ENCODE data around the gene UBE2D1.

UBE2D1 gene

DNA sequence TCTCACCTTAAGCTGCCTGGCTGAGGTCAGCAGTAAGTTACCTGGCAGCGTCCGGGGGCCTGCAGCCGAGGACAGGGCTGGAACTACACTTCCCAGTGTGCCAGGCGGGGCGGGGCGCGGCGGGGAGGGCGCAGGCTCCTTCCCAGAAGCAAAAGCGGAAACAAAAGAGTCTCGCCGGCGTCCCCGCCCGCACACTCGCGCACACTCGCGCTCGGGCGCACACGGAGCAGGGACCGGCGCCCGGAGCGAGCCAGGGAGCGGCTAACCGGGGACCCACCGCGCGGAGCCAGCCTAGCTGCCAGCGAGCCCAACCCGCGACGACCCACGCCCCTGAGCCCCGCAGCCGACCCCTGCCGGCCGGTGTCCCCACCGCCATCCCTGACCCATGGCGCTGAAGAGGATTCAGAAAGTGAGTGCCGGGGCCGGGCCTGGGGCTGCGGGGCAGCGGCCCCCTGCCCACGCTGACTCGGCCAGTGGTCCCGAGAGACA, at the start of gene UBE2D1:
Gene UBE2D1, plus strand, starts transcription at position 190 of the 489 bp plus-strand sequence. Its CDS starts 196 bp downstream, at position 386.
- peak; percentile 80 for DNase-seq (ENCODE audit: low read depth)

DNA sequence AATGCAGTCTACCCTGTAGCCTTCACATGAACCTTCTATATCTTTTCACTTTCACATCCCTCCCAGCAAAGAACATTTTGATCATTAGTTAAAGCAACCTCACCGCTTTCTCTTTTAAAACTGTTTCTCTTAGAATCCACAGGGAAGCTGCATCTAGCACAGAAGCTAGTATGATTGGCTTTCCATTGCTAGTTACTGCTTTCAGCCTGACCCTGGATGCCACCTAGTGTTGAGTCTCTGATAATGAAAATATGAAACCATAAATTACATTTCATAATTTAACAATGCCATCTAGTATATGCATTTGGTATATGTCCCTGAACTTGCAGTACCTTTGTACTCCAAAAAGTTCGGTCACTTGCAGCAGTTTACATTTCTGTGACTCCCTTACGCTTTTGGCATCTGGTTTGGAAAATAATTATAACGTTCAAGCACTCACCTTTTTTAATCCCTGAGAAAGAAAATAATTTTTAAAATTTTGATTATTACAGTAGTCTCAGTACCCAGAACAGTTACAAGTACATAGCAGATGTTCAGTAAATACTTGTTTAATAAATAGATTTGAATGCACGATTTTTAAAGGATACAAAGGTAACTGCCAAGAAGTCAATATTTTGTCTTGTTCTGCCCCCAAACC, 43.1 kb upstream of the UBE2D1 start:
- no peak for DNase-seq (ENCODE audit: low read depth)

DNA sequence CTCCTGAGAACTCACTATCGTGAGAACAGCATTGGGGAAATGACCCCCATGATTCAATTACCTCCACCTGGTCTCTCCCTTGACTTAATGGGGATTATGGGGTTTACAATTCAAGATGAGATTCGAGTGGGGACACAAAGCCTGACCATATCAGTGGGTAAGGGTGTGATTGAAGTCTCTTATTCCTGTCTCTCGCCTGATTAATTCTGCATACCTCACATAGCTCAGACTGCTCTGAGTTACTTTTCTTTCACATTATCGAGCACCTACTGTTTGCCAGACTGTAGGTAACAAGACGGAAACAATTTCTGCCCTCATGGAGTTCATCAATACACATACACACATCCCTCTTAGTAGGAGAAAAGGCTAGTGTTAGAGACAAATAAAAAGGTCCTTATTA, 40.8 kb upstream of the UBE2D1 start:
- DNase-seq (ENCODE audit: low read depth) = no peak

DNA sequence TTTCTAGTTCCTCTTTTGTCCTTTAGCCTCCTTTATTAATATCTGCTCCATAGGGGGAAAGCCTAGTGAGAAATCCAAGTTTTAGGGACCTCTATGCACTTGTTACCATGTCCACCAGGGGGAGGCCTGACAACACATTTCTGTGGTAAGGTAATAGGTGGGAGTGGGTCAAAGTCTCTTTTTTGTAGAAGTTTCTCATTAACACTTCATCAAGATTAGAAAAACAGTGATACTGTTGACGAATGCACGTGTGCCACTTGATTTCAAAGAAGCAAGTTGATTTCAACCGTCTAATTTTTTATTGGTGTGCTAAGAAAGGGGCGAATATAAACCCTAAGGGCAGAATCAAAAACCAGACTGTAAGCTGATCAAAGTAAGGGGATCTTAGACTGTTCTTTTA, 35.2 kb upstream of the UBE2D1 start:
- DNase-seq (ENCODE audit: low read depth) = peak; percentile 23

DNA sequence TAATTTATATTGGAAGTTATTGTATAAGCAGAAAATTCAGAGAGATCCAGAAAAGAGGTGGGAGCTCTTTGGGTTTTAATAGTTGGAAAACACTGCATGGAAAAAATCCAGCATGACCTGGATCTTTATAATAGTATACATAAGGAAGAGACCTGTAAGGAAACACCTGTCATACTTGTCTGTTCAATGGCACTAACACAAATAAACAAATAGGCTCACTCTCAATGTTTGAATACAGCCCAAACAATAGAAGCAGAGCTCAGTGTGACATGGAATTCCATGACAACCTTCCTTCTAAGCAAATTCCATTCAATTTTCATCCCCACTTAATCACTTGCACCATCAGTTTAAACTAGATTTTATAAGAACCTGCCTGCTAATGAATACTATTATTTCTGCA, 34.1 kb upstream of the UBE2D1 start:
- no peak for DNase-seq (ENCODE audit: low read depth)

DNA sequence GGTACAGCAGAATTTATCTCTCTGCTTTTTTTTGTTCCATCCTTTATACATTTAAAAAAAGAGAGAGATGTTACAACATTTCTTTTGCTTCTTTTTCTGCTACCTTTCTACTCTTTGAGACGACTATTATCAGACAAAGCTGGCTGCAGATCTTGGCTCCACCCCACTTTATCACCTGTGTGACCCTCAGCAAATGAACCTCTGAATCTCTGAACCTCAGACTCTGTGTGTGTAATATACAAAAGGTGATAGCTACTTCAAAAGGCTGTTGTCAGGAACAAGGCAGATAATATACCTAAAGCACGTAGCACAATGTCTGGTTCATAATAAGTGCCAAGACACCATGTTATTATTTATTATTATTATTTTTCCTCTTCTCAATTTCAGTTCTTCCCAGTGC, 32.6 kb upstream of the UBE2D1 start:
- DNase-seq (ENCODE audit: low read depth) = no peak

DNA sequence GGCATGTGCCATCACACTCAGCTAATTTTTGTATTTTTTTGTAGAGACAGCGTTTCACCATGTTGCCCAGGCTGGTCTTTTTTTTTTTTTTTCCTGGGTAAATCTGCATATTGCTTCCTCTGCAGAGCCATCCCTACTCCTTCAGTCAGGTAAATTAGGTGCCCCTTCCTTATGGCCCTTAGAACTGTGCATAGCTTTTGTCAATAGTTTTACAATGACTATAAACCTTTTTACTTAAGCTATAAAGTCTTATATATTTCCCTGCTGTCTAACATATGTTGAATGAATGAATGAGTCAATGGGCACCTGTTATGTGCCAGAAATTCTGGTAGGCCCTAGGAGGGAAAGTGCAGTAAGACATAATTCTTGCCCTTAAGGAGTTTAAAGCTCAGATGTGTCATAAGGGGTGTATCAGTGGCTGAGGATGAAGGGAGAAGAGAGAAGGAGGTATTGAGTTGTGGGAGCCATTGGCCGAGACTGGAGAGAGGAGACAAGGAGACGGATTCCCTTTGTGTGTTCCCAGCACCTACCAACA, 30.6 kb upstream of the UBE2D1 start:
- DNase-seq (ENCODE audit: low read depth) = no peak

DNA sequence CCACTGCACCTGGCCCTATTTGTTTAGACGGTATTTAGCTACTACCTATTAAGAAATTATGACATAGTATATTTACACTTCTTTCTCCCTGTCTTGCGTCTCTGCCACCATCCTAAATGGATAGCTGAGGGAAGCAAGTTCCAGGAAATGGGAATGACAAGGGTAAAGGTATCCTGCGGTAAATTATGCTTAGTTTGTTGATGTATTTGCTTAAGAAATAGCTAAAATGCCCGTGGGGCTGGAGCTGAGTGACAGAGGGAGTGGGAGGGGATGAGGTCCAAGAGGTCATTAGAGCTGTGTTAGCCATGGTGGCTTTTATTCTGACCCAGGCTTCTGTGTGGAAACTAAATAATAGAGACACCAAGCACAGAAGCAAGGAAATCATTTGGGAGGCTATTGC, 29.0 kb upstream of the UBE2D1 start:
- DNase-seq (ENCODE audit: low read depth) = no peak

DNA sequence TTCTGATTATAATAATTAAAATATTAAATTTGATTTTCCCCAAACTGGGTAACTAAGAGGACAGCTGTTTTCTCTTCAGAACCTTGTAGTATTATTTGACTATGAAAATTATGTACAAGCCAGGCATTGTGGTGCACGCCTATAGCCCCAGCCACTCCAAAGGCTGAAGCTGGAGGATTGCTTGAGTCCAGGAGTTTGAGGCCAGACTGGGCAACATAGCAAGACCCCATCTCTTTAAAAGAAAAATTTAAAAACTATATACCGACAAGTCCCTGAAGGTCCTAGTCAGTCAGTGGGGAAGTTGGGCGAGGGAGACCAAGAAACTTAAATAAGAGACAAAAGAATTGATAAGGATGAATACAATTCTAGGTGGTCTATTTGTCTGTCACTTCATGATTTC, 27.1 kb upstream of the UBE2D1 start:
- DNase-seq (ENCODE audit: low read depth) = no peak

DNA sequence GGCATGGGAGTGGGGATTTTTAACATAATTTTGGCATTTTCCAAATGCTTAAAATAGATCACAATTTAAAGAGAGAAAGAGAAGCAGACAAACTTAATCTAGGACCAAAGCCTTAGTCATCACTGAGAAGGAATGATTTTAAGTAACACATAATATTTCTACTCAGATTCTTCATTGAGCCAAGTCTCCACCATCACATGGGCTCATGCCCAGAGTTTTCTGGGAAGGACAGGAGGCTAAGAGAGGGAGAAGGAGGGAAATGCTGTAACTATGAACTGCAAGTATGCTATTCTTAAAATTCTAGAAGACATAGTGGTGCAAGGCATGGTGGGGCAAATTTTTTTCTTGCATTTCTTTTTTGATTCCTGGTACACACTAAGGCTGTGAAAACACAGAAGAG, 23.8 kb upstream of the UBE2D1 start:
- no peak for DNase-seq (ENCODE audit: low read depth)

DNA sequence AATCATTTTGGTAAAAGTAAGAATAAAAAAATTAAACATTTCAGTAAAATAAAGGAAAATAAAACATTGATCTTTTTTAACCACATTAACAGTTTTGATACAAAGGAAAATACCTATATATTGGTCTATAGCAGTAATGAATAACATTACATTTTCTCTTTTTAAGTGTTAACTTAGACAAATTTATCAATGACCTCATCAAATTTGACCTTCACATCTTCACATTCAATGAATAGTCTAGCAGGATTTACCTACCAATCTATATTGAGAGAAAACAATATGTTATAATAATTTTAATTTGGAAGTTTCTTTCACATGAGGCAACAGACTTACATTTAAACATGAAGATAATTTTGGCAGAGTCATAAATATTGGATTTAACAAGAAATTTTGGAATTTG, 17.9 kb upstream of the UBE2D1 start:
- DNase-seq (ENCODE audit: low read depth) = no peak

DNA sequence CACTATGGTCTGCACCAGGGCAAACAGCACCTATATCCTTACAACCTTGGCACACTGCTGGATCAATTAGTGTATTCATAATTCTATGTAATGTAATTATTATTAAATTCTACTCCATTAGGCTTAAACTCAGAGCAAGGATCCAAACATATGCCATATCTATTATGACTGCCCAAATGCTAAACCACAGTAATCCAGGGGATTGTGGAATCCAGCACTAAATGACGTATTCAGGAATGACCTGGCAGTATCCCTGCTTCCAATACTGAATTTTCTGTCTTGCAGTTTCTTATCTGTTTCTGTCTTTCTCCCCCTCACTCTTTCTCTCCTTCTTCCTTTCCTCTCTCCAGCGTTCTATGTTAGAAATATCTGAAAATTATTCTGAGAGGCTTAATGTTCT, 16.5 kb upstream of the UBE2D1 start:
- no peak for DNase-seq (ENCODE audit: low read depth)

DNA sequence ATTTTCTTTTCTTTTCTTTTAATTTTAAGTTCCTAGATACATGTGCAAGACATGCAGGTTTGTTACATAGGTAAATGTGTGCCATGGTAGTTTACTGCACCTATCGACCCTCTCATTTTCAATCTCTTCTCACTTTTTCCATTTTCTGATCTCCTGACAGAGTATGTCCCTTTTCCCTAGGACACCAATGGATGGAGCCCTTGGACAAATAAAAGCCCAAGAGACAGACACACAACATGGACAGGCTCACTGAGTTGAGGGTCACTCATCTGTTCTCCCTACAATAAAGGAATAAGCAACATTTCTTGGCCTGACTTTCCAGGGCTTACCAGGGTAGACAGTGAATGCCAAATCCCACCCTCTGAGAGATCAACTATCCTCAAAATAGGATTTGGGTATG, 15.2 kb upstream of the UBE2D1 start:
- no peak for DNase-seq (ENCODE audit: low read depth)

DNA sequence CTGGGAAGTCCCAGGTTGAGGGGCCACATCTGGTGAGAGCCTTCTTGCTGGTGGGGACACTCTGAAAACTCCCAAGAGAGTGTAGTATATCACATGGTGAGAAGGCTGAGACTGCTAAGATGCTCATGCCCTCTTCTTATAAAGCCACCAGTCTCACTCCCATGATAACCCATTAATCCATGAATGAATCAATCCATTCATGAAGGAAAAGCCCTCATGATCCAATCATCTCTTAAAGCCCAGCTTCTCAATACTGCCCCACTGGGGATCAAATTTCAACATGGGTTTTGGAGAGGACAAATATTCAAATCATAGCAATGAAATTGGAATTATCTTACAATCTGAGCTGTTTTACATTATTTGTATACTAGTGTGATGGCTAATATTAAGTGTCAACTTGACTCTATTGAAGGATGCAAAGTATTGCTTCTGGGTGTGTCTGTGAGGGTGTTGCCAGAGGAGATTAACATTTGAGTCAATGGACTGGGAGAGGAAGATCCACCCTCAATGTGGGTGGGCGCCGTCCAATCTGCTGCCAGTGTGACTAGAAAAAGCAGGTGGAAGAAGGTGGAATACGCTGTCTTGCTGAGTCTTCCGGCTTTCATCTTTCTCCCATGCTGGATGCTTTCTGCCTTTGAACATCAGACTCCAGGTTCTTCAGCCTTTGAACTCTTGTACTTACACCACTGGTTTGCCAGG, 14.3 kb upstream of the UBE2D1 start:
- DNase-seq (ENCODE audit: low read depth) = no peak

DNA sequence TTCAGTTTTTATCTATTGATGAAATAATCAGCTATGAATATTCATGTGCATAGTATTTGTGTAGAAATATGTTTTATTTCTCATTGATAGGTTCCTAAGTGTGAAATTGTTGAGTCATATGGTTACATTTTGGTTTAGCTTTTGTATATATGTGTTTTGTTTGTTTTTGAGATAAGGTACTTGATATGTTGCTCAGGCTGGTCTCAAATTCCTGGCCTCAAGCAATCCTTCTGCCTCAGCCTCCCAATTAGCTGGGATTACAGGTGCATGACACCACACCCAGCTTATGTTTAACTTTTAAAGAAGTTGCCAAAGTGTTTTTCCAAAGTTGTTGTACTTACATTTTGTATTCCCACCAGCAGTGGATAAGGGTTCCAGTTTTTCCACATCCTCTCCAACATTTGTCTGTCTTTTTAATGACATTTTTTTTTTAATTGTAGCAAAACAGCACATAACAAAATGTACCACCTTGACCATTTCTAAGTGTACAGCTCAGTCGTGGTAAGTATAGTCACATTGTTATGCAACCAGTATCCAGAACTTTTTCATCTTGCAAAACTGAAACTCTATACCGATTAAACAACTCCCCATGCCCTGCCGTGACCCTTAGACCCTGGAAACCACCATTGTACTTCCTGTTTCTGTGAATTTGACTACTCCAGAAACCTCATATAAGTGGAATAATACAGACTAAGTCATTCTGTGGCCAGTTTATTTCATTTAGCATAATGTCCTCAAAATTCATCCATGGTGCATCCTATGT, 12.6 kb upstream of the UBE2D1 start:
- no peak for DNase-seq (ENCODE audit: low read depth)

DNA sequence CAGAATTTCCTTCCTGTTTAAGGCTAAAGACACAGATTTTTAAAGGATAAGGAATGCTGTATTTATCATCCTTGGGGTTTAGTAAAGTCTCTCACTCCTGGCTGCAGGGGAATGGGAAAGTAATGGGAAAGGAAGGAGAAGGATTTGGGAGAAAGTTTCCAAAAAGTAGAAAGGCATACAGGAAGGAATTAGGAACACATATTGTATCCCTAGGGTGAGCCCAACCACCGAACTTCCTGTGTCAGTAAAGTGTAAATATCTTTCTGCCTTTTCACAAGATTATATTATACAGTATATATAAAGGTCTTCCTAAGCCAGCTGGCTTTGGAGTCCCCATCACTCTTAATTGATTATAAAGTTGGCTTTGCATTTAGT, 12.0 kb upstream of the UBE2D1 start:
- DNase-seq (ENCODE audit: low read depth) = no peak

DNA sequence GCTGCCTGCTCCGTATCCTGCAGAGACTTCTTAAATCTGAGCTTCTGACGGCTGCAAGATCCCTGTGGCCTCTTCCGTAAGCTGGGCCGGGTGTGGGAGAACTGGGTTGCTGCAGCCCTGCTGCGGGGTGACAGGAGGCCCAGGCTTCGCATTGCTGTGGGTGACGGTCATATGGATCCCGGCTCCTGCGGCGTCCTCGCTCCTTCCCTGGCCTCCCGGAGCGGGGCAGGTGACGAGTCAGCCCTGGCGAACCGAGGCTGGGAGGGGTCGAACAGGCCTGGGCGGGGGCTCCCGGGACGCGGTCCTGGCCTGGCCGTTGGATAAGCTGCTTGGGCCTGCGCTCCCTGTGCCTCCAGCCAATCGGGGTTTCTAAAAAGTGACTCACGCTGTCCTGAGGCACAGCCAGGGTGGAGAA, 7.8 kb upstream of the UBE2D1 start:
- no peak for DNase-seq (ENCODE audit: low read depth)

DNA sequence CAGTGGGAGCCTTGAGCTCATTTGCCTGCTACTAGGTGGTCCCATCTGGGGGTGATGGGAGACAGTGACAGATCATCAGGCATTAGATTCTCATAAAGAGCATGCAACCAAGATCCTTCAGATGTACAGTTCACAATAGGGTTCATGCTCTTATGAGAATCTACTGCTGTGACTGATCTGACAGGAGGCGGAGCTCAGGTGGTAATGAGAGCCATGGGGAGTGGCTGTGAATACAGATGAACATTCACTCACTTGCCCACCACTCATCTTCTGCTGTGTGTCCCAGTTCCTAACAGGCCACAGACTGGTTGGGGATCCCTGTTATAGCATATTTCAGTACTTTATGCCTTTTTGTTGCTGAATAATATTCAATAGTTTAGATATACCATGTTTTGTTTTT, 6.6 kb upstream of the UBE2D1 start:
- DNase-seq (ENCODE audit: low read depth) = no peak

DNA sequence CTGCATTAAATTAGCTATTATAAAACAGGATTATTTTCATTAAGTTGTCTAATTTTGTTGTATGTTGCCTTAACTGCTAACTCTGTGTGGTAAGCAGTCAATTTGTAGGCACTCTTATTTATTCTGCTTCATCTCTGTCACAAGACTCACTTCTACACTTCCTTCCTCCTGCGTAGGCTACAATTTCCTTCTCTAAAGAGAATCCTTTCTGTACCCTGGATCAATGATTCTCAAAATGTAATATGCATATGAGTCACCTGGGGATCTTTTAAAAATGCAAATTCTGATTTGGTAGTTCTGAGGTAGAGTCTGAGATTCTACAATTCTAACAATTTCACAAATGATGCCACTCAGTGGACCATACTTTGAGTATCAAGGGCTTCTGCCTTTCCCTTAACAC, 4.4 kb upstream of the UBE2D1 start:
- no peak for DNase-seq (ENCODE audit: low read depth)

DNA sequence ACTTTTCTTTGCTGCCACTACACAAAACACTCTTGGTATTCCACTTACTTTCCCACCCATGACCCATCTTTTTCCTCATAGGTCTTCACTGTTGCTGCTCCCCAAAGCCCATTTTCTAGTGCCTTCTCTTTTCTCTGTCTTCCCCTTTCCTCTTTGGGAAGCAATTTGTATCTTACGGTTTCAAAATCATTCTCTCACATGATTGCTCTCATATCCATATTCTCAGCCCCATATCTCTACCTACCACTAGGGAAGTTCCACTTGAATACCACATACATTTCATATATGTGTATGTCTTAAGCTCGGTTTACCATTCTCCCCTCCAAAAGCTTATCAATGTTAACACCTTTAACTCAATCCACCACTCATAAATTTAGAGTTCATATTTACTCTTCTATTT, 3.2 kb upstream of the UBE2D1 start:
- no peak for DNase-seq (ENCODE audit: low read depth)

DNA sequence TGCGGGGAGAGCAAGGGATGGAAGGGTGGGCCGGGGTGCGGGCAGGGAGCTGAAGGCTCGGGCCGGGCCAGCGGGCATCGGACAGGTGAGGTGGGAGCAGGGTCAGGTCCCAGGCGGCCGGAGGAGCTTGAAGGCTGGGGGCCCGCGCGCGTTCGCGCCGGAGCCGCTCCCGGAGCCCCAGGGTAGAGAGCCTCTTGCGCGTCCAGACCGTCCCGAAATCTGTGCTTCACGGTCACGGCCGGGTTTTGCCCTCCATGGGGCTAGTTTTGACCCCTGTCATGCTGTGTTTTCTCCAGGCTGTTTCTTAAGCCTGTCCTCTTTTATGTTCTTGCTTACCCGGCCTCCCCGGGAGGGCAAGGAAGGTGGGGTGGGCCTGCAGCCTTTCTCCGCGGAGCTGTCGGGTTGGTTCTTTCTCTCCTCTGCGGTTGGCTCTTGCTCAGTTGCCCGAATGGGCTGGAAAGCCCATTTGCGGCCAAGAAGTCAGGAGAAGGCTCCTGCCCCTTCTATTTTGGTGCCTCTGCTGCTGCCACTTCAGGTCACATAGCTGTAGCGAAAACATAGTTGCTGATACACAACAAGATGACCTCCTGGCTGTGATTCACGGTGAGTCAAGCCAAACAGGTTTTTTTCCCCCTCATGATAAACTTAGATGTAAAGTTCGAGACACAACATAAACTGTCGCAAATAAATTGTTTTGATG, 650 bp downstream of the UBE2D1 start:
- DNase-seq (ENCODE audit: low read depth) = no peak

DNA sequence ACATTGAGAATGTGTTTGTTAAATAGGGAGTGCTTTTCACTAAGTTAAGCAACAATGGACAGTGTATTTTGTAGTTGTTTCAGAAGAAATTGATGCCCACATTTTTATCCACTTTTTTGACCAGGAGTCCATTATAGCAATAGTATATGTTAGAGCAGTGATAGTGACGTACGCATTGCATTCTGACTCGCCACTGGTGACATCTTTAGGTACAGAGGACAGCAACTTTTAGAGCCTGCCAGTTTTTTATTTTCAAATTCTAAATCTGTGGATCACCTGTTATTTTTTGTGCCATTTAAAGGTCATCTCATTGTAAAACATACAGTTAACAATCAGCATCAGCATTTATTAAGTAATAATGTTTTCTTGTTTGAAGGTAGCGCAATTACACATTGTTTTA, 1.4 kb downstream of the UBE2D1 start:
- DNase-seq (ENCODE audit: low read depth) = no peak

Data from activated T-cell treated with anti-CD3 and anti-CD28 coated beads for 24 hours (primary cell).